Measurements from ENCODE around the gene ERF. TPM values are rescaled to one million over a fixed set of nuclear protein-coding genes. Genes with fewer than 3 reads are reported as not detected.

Gene ERF
- polyA plus RNA-seq, 1 donor from 2014 or later = 3.8 TPM

- no peak overlapping the region for H3K4me2 ChIP-seq (ENCODE audit: low read length)
- H3K36me3 ChIP-seq (ENCODE audit: insufficient read depth, low read length) = peaks cover 7% of the 10 kb centered on the region
- H3K27ac ChIP-seq (ENCODE audit: low read length) = no peak overlapping the region
- H3K4me3 ChIP-seq (ENCODE audit: low read length) = no peak overlapping the region
- no peak overlapping the region for H3K9ac ChIP-seq (ENCODE audit: low read length)
- no peaks in the 10 kb centered on the region for H3F3A ChIP-seq (ENCODE audit: insufficient read depth, low read length, poor library complexity, severe bottlenecking)
- TF ChIP-seq EZH2 (IDR thresholded peaks at IDR 0.05; ENCODE audit: borderline replicate concordance, insufficient read depth, low read length, poor library complexity, severe bottlenecking) = no peak
- no peak for TF ChIP-seq POLR2AphosphoS5 (IDR thresholded peaks at IDR 0.05)
- TF ChIP-seq MXI1 (conservative IDR thresholded peaks at IDR 0.05; ENCODE audit: poor library complexity, severe bottlenecking) = no peak
- TF ChIP-seq EP300 (conservative IDR thresholded peaks at IDR 0.05; ENCODE audit: poor library complexity, severe bottlenecking) = no peak
- TF ChIP-seq CTCF (IDR thresholded peaks at IDR 0.05; ENCODE audit: poor library complexity, severe bottlenecking) = no peak
- TF ChIP-seq TAF1 (IDR thresholded peaks at IDR 0.05; ENCODE audit: low read depth) = no peak
- no peak for TF ChIP-seq REST (IDR thresholded peaks at IDR 0.05; ENCODE audit: borderline replicate concordance)
- TF ChIP-seq SMC3 (conservative IDR thresholded peaks at IDR 0.05; ENCODE audit: poor library complexity) = no peak
- no peak for TF ChIP-seq RAD21 (conservative IDR thresholded peaks at IDR 0.05)
- no peaks in the 10 kb centered on the region for H3K27me3 ChIP-seq (ENCODE audit: insufficient read depth, low read depth, low read length)
- no peaks in the 10 kb centered on the region for H3K79me2 ChIP-seq (replicated peaks; ENCODE audit: insufficient read depth, low read length)
- no peaks in the 10 kb centered on the region for H3K9me2 ChIP-seq (ENCODE audit: insufficient read depth, low read length)
- peaks cover 3% of the 10 kb centered on the region for H4K20me1 ChIP-seq (ENCODE audit: insufficient read depth)
- no peak overlapping the region for H2AFZ ChIP-seq (ENCODE audit: low read depth, low read length)
- no peaks in the 10 kb centered on the region for H3K9me3 ChIP-seq (ENCODE audit: low read length)
Observed at GRCh38 chr19:42202290-42202880, 52.5 kb downstream of the ERF start.

- H3K4me2 ChIP-seq (ENCODE audit: low read length) = no peak overlapping the region
- no peaks in the 10 kb centered on the region for H3K79me2 ChIP-seq (replicated peaks; ENCODE audit: insufficient read depth, low read length)
- no peaks in the 10 kb centered on the region for H3K9me3 ChIP-seq (ENCODE audit: low read length)
- H3F3A ChIP-seq (ENCODE audit: insufficient read depth, low read length, poor library complexity, severe bottlenecking) = no peaks in the 10 kb centered on the region
- no peak overlapping the region for H3K4me3 ChIP-seq (ENCODE audit: low read length)
- H3K9me2 ChIP-seq (ENCODE audit: insufficient read depth, low read length) = no peaks in the 10 kb centered on the region
- peaks cover 7% of the 10 kb centered on the region for H3K36me3 ChIP-seq (ENCODE audit: insufficient read depth, low read length)
- H4K20me1 ChIP-seq (ENCODE audit: insufficient read depth) = peaks cover 3% of the 10 kb centered on the region
- H3K9ac ChIP-seq (ENCODE audit: low read length) = no peak overlapping the region
- H3K27ac ChIP-seq (ENCODE audit: low read length) = no peak overlapping the region
- no peak overlapping the region for H2AFZ ChIP-seq (ENCODE audit: low read depth, low read length)
- no peaks in the 10 kb centered on the region for H3K27me3 ChIP-seq (ENCODE audit: insufficient read depth, low read depth, low read length)
- TF ChIP-seq REST (IDR thresholded peaks at IDR 0.05; ENCODE audit: borderline replicate concordance) (no peak), EP300 (conservative IDR thresholded peaks at IDR 0.05; ENCODE audit: poor library complexity, severe bottlenecking) (no peak), POLR2AphosphoS5 (IDR thresholded peaks at IDR 0.05) (no peak), EZH2 (IDR thresholded peaks at IDR 0.05; ENCODE audit: borderline replicate concordance, insufficient read depth, low read length, poor library complexity, severe bottlenecking) (no peak), RAD21 (conservative IDR thresholded peaks at IDR 0.05) (no peak), CTCF (IDR thresholded peaks at IDR 0.05; ENCODE audit: poor library complexity, severe bottlenecking) (no peak), TAF1 (IDR thresholded peaks at IDR 0.05; ENCODE audit: low read depth) (no peak), MXI1 (conservative IDR thresholded peaks at IDR 0.05; ENCODE audit: poor library complexity, severe bottlenecking) (no peak), SMC3 (conservative IDR thresholded peaks at IDR 0.05; ENCODE audit: poor library complexity) (no peak)
Observed at GRCh38 chr19:42201489-42202289, 53.2 kb downstream of the ERF start.
